Caco-2 (cell line): ENCODE results near the gene RFTN1. TPM values are rescaled to one million over a fixed set of nuclear protein-coding genes. Genes with fewer than 3 reads are reported as not detected.

Experiments used
- BruUV-seq: library from RNA; stranded (reverse); fragments of 400-500 nt; replicated peaks from 2 replicates; lab custom pipeline; 2021; lab: Mats Ljungman, UMichigan
- CTCF ChIA-PET: fragments of 300-600 bp; sonication (Branson Sonifier 250); formaldehyde crosslinking; loops from one replicate; lab custom pipeline; 2022; ENCODE audit warnings: antibody characterized with exemption; lab: Charles Lee
- POLR2A ChIA-PET: fragments of 300-600 bp; sonication (Branson Sonifier 250); formaldehyde crosslinking; loops from one replicate; lab custom pipeline; 2022; ENCODE audit warnings: antibody characterized with exemption; lab: Charles Lee
- DNase-seq, 2 experiments: peaks; one replicate each; pipeline versions ENCODE4 v3.0.0 to v3.0.0-alpha.2; 2020 to 2022
- H3K27me3 ChIP-seq: replicated peaks from 2 replicates; pipeline ENCODE4 v1.6.0; 2011; ENCODE audit warnings: low read length; ENCODE audit not compliant: control insufficient read depth, insufficient read depth
- H3K36me3 ChIP-seq: 2 replicates; pipeline ENCODE4 v1.5.1; 2011; ENCODE audit warnings: low read length; ENCODE audit not compliant: control insufficient read depth, insufficient read depth
- H3K4me1 ChIP-seq: fragments of 250-450 bp; sonication (Bioruptor Pico); 2 replicates; pipeline ENCODE4 v1.5.1; 2020; ENCODE audit warnings: mild to moderate bottlenecking
- H3K4me3 ChIP-seq: 2 replicates; pipeline ENCODE4 v1.5.1; 2011; ENCODE audit warnings: low read depth, mild to moderate bottlenecking, control low read depth, low read length
- H3K9me3 ChIP-seq: fragments of 250-450 bp; sonication (Bioruptor Pico); 2 replicates; pipeline ENCODE4 v1.5.1; 2020; ENCODE audit warnings: mild to moderate bottlenecking, moderate library complexity
- H3K27ac Mint-ChIP-seq: one replicate; pipeline ENCODE4 v1.8.0; 2022; ENCODE audit warnings: mixed read lengths; ENCODE audit not compliant: unreplicated experiment
- H3K27me3 Mint-ChIP-seq: one replicate; pipeline ENCODE4 v1.8.0; 2022; ENCODE audit warnings: mixed read lengths; ENCODE audit not compliant: insufficient read depth, unreplicated experiment
- H3K36me3 Mint-ChIP-seq: one replicate; pipeline ENCODE4 v1.8.0; 2022; ENCODE audit warnings: mild to moderate bottlenecking, mixed read lengths; ENCODE audit not compliant: insufficient read depth, unreplicated experiment
- H3K4me1 Mint-ChIP-seq: one replicate; pipeline ENCODE4 v1.8.0; 2022; ENCODE audit warnings: low read depth, mixed read lengths; ENCODE audit not compliant: unreplicated experiment
- H3K4me3 Mint-ChIP-seq: one replicate; pipeline ENCODE4 v1.8.0; 2022; ENCODE audit warnings: mild to moderate bottlenecking, moderate library complexity, mixed read lengths; ENCODE audit not compliant: unreplicated experiment
- H3K9me3 Mint-ChIP-seq: one replicate; pipeline ENCODE4 v1.8.0; 2022; ENCODE audit warnings: mixed read lengths; ENCODE audit not compliant: unreplicated experiment
- CTCF ChIP-seq, 2 experiments: fragments of 200-600 bp in 1 of 2; IDR thresholded peaks; 1 replicate in 1 of 2; 2 replicates in 1 of 2; pipeline versions ENCODE4 v1.5.1 to v1.8.0; 2011 to 2022; ENCODE audit warnings: antibody characterized with exemption in 1 of 2, control low read depth in 1 of 2, inconsistent platforms in 1 of 2, low read depth in 1 of 2, low read length in 1 of 2, mild to moderate bottlenecking in 1 of 2, moderate library complexity in 1 of 2; ENCODE audit not compliant: insufficient read depth in 1 of 2, severe bottlenecking in 1 of 2, unreplicated experiment in 1 of 2
- intact Hi-C: fragments of 100-400 bp; cut with micrococcal nuclease; formaldehyde crosslinking; loops from one replicate; pipeline ENCODE4 v1.10.0; 2022; ENCODE audit not compliant: unreplicated experiment
- total RNA-seq: library from RNA; stranded (reverse); gene quantifications from 2 replicates; pipeline ENCODE4 v1.2.3, GENCODE V29; 2022

RFTN1 gene
- total RNA-seq, 1 experiment from 2014 or later: 10.2 TPM

- Mint-ChIP-seq H3K36me3 (no peaks in the 10 kb centered on the region), H3K4me3 (peak overlapping the region; percentile 80), H3K27me3 (peaks cover 15% of the 10 kb centered on the region), H3K4me1 (no peaks in the 10 kb centered on the region), H3K27ac (peak overlapping the region; percentile 59), H3K9me3 (no peaks in the 10 kb centered on the region)
- H3K27me3 ChIP-seq: no peaks in the 10 kb centered on the region
- no peaks in the 10 kb centered on the region for H3K4me1 ChIP-seq
- no peak for DNase-seq
- ChIA-PET POLR2A (no interaction called here), CTCF (interaction anchor here (0.9 to 1.1 kb wide), 2 partner anchors 19 to 246 kb away, joined by 3 to 5 read pairs; no protein-coding TSS in a partner anchor)
- no peak for TF ChIP-seq CTCF (IDR thresholded peaks at IDR 0.05; ENCODE audit: insufficient read depth in 1 of 2, low read depth in 1 of 2, low read length in 1 of 2, severe bottlenecking in 1 of 2, unreplicated experiment in 1 of 2)
- BruUV-seq: no TSS peak
- intact Hi-C loops: no loop called here
- no peaks in the 10 kb centered on the region for H3K9me3 ChIP-seq
- H3K4me3 ChIP-seq: peak overlapping the region; percentile 36
- no peaks in the 10 kb centered on the region for H3K36me3 ChIP-seq
These were observed 22.8 kb upstream of the RFTN1 start for GRCh38 chr3:16536344-16536663.

- no peaks in the 10 kb centered on the region for H3K36me3 Mint-ChIP-seq
- no peaks in the 10 kb centered on the region for H3K36me3 ChIP-seq
- H3K27me3 Mint-ChIP-seq: peaks cover 8% of the 10 kb centered on the region
- H3K4me1 ChIP-seq: no peaks in the 10 kb centered on the region
- no peaks in the 10 kb centered on the region for H3K9me3 ChIP-seq
- no peaks in the 10 kb centered on the region for H3K4me1 Mint-ChIP-seq
- H3K4me3 ChIP-seq: no peak overlapping the region
- BruUV-seq: no TSS peak
- intact Hi-C loops: no loop called here
- H3K9me3 Mint-ChIP-seq: no peaks in the 10 kb centered on the region
- H3K27me3 ChIP-seq: no peaks in the 10 kb centered on the region
- ChIA-PET CTCF (no interaction called here), POLR2A (no interaction called here)
- H3K4me3 Mint-ChIP-seq: no peak overlapping the region
- no peak overlapping the region for H3K27ac Mint-ChIP-seq
- no peak for DNase-seq
- TF ChIP-seq CTCF (IDR thresholded peaks at IDR 0.05; ENCODE audit: insufficient read depth in 1 of 2, low read depth in 1 of 2, low read length in 1 of 2, severe bottlenecking in 1 of 2, unreplicated experiment in 1 of 2): no peak
These were observed 21.3 kb upstream of the RFTN1 start for GRCh38 chr3:16534640-16535262.

- DNase-seq: no peak
- POLR2A ChIA-PET: no interaction called here
- Histone ChIP-seq H3K4me3 (no peak overlapping the region), H3K27me3 (no peaks in the 10 kb centered on the region), H3K36me3 (no peaks in the 10 kb centered on the region), H3K9me3 (no peaks in the 10 kb centered on the region), H3K4me1 (no peaks in the 10 kb centered on the region)
- no peaks in the 10 kb centered on the region for H3K4me1 Mint-ChIP-seq
- H3K27ac Mint-ChIP-seq: no peak overlapping the region
- no peaks in the 10 kb centered on the region for H3K36me3 Mint-ChIP-seq
- no peaks in the 10 kb centered on the region for H3K9me3 Mint-ChIP-seq
- CTCF ChIA-PET: no interaction called here
- peaks cover 8% of the 10 kb centered on the region for H3K27me3 Mint-ChIP-seq
- H3K4me3 Mint-ChIP-seq: no peak overlapping the region
- TF ChIP-seq CTCF (IDR thresholded peaks at IDR 0.05; ENCODE audit: insufficient read depth in 1 of 2, low read depth in 1 of 2, low read length in 1 of 2, severe bottlenecking in 1 of 2, unreplicated experiment in 1 of 2): no peak
- BruUV-seq: no TSS peak
- intact Hi-C loops: no loop called here
These were observed 20.6 kb upstream of the RFTN1 start for GRCh38 chr3:16533928-16534574.
